NCI-H1092 (cell line): ENCODE measurements around the gene XRCC4.
"Not testable (repeated sequence)": the region's sequence is repeated elsewhere in the genome, so short reads cannot be mapped to it uniquely, and the experiment has no call there.

ENCODE experiments used
- DNase-seq: peaks from one replicate; lab custom pipeline; 2025; lab: John Stamatoyannopoulos, UW

The XRCC4 gene

DNA sequence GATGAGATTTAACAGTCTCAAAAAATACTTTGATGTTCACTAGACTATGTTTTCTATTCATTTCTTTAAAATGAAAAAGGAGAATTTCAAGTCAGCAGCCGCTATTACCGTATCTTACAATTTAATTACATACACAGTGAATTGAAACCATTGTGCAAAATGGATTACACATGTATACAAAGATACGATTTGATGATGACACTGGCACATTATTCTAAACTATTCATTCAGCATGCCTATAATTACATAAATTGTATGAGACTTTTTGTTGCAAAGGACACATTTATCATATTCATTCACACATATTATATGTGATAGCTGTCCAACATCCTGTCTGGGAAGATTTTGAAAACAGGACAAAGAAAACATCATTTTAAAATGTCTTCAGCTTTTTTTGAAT lies 275.9 kb downstream of the XRCC4 start:
- no peak for DNase-seq

DNA sequence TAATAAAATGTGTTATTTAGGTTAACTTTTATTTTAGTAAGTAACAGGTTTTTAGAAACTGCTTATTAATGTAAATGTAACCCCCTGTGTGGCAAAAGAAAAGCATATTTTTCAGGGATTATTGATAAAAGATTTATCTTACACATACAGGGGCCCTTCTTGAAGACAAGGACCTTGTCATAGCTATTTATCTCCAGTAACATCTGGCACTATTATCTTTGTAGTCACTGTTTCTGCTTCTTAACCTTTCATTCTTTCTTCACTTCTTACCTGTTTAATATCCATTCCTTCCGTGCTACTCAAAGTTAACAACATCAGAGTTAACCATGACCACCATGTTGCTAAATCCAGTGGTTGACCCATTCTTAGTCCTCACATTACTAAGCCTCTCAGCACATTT lies 276.4 kb downstream of the XRCC4 start:
- no peak for DNase-seq

- DNase-seq, result no peak
Measured at GRCh38 chr5:83354958-83355357, 277.6 kb downstream of the XRCC4 start.

DNA sequence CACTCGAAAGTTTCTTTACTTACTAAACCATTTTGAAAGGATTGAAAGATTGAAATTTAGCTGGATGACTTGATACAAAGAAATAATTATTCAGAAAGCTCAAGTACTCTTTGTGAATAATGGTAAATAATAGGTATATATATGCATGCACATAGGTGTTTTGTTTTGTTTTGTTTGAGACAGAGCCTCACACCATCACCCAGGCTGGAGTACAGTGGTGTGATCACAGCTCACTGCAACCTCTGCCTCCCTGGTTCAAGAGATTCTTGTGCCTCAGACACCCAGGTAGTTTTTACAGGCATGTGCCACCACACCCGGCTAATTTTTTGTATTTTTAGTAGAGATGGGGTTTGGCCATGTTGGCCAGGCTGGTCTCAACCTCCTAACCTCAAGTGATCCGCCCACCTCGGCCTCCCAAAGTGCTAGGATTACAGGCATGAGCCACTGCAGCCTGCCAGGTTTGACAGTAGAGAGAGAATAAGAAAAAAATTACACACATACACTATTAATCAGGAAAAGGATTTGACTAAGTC lies 278.2 kb downstream of the XRCC4 start:
- not testable (repeated sequence) for DNase-seq

DNA sequence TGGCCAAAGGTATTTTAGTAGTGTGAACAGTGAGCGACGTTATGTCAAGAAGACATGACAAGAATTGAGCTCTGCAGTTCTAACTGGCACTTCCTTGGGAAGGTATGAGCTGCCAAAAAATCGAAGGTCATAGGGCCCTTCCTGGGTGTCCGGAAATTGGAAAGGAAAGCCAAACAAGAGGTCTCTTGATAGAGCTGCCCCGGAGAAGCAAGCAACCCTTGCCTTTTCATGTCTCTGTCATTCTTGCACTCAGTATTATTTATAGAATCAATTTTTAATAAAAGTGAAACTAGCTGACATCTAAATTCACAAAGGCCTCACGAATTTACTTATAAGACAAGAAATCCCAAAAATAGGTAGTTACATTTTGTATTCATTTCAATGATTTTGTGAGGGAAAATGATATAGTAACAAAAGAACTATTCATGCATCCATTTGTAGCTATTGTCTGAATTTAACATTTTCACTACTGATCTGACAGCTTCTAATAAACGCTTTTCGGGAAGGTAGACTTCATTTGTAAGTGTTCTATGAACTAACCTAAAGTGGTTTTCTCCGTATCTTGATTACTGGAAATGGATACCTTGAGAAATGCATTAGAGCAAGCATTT lies 280.4 kb downstream of the XRCC4 start:
- no peak for DNase-seq

- no peak for DNase-seq
Measured at GRCh38 chr5:83360573-83360972, 283.2 kb downstream of the XRCC4 start.

GRCh38 chr5:83362526-83362925 lies 285.2 kb downstream of the XRCC4 start:
- no peak for DNase-seq

- no peak for DNase-seq
Measured at GRCh38 chr5:83363111-83363885, 286.0 kb downstream of the XRCC4 start.

- no peak for DNase-seq
Measured at GRCh38 chr5:83363886-83364275, 286.5 kb downstream of the XRCC4 start.

- DNase-seq, result no peak
Measured at GRCh38 chr5:83364312-83365299, 287.3 kb downstream of the XRCC4 start.

GRCh38 chr5:83368319-83368718 lies 291.0 kb downstream of the XRCC4 start:
- DNase-seq, result no peak

DNA sequence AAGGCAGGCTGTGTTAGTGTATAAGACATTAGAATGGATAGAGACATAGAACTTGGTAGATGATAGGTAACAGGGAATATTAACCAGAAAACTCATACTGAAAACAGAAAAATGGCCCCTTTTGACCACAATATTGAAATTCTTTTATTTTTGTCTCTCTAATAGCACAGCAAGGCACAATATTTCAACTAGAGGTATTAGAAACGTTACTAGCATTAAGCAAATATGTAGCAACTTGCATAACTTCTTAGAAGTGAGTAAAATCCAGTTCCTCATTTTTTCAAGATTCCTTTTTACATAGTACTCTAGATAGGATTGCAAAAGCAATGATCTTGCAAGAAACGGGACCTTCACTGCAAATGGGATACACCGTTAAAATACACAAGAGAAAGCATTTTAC lies 291.5 kb downstream of the XRCC4 start:
- no peak for DNase-seq

DNA sequence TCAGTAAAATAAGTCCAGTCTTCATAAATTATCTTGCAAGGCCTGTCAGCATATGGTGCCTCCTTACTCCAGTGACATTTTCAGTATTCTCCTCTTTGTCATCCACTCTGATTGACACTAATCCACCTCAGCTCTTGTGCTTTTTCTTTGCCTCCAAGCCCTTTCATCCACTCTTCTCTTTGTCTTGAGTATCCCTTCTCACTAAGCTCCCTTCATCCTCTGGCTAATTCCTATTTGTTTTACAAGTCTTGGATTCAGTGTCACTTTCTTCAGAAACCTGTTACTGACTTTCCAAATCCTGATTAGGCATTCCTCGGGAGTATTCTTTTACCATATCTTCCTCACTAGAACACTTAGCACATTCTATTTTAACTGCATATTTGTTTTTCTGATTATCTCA lies 293.6 kb downstream of the XRCC4 start:
- no peak for DNase-seq

- no peak for DNase-seq
Measured at GRCh38 chr5:83371726-83372125, 294.4 kb downstream of the XRCC4 start.

DNA sequence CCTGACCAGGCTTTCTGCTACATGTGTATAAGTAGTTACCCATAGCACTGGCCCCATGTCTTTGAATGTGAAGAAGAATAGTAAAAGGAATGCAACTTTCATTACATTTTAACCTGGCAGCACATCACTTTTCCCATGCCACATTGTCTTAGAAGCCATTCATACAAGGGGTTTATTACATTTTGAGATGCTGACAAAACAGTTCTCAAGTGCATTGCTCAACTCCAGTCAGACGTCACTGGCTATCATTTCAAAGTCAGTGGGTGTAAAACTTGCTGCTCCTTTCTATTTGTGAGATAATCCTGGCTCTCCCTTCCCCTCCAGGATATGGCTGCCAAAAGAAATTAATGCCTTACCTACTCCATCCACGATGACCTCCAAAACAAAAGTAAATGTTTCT lies 297.2 kb downstream of the XRCC4 start:
- no peak for DNase-seq

- no peak for DNase-seq
Measured at GRCh38 chr5:83375049-83375745, 297.9 kb downstream of the XRCC4 start.

DNA sequence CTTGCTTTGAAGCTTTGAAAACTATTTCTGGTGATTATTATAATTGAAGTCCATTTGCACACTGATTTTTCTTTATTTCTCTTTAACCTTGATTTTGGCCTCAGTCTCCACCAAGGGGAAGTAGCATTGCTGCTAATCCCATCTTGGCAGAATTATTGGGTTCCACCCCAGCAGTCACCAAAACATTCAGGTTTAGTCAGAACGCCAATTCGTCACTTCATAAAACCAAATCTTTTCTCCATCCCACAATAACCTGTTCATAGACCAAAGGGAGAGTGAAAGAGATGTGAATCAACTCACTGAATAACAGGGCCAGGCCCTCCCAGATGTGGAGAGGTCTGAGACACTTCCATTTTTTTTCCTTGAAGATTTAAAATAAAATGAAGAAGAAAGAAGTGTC lies 299.1 kb downstream of the XRCC4 start:
- no peak for DNase-seq

GRCh38 chr5:83377131-83377865 lies 300.0 kb downstream of the XRCC4 start:
- no peak for DNase-seq

- no peak for DNase-seq
Measured at GRCh38 chr5:83378624-83379289, 301.4 kb downstream of the XRCC4 start.

GRCh38 chr5:83385812-83386211 lies 308.5 kb downstream of the XRCC4 start:
- no peak for DNase-seq
